Measurements from ENCODE around the gene RHEB. TPM values are rescaled to one million over a fixed set of nuclear protein-coding genes. Genes with fewer than 3 reads are reported as not detected.
"Not testable (repeated sequence)": the region's sequence is repeated elsewhere in the genome, so short reads cannot be mapped to it uniquely, and the experiment has no call there.

RHEB gene
- total RNA-seq, 1 experiment from 2014 or later, result 156 TPM

DNA sequence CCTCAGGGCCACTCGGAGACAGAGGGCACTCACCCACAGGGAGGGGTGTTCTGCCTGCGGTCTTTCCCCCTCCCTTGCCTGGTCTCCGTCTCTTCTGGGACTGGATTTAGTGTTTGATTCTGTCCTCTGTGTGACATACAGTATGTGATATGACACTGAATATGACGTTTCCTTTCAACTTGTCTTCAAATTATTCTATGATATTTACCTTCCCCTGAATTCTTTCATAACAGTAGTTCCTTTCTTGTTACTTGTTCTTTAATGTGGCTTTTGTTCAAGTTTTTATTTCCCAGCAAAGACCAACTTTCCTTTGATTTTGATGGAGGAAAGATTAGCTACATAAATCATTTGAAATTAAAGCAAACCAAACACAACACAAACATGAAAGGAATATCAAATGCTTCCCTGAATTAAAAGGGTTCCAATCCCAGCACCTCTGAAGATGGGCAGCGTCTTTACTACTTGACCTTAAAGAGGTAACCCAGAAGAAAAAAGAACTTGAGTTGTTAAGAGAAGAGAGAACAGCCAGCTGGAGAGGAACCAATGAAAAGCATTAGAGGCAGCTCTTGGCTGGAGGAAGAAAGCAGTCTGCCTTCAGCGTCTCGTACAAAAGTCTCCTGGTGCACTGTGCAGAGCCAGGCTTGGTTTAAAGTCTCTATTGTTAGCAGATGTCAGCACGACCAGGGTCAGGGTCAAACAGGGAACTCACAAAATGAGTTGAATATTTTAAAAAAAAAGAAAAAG lies 18.3 kb upstream of the RHEB start:
- Histone ChIP-seq H3K9me3 (no peaks in the 10 kb centered on the region), H3K4me3 (ENCODE audit: low read depth, low read length) (no peak overlapping the region), H3K27me3 (replicated peaks; ENCODE audit: control insufficient read depth, insufficient read depth, low read length) (no peaks in the 10 kb centered on the region), H3K36me3 (ENCODE audit: control insufficient read depth, insufficient read depth, low read length) (no peaks in the 10 kb centered on the region), H3K4me1 (no peaks in the 10 kb centered on the region)
- Mint-ChIP-seq H3K27me3 (ENCODE audit: insufficient read depth, unreplicated experiment) (no peaks in the 10 kb centered on the region), H3K9me3 (ENCODE audit: unreplicated experiment) (peaks cover 20% of the 10 kb centered on the region), H3K4me3 (ENCODE audit: unreplicated experiment) (no peak overlapping the region), H3K36me3 (ENCODE audit: insufficient read depth, unreplicated experiment) (peaks cover 5% of the 10 kb centered on the region), H3K27ac (ENCODE audit: unreplicated experiment) (no peak overlapping the region), H3K4me1 (ENCODE audit: low read depth, unreplicated experiment) (no peaks in the 10 kb centered on the region)
- ChIA-PET POLR2A (no interaction called here), CTCF (interaction anchor here (0.5 kb wide), 1 partner anchor 439 kb away, joined by 6 read pairs; no protein-coding TSS in a partner anchor)
- TF ChIP-seq, protein P1, sequence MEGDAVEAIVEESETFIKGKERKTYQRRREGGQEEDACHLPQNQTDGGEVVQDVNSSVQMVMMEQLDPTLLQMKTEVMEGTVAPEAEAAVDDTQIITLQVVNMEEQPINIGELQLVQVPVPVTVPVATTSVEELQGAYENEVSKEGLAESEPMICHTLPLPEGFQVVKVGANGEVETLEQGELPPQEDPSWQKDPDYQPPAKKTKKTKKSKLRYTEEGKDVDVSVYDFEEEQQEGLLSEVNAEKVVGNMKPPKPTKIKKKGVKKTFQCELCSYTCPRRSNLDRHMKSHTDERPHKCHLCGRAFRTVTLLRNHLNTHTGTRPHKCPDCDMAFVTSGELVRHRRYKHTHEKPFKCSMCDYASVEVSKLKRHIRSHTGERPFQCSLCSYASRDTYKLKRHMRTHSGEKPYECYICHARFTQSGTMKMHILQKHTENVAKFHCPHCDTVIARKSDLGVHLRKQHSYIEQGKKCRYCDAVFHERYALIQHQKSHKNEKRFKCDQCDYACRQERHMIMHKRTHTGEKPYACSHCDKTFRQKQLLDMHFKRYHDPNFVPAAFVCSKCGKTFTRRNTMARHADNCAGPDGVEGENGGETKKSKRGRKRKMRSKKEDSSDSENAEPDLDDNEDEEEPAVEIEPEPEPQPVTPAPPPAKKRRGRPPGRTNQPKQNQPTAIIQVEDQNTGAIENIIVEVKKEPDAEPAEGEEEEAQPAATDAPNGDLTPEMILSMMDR (IDR thresholded peaks at IDR 0.05; ENCODE audit: insufficient read depth in 1 of 2, low read depth in 1 of 2, low read length in 1 of 2, severe bottlenecking in 1 of 2, unreplicated experiment in 1 of 2), result no peak
- no peak for DNase-seq
- BruUV-seq (replicated peaks), result no TSS peak
- intact Hi-C loops (cut with micrococcal nuclease; ENCODE audit: unreplicated experiment), result loop anchor here (2.0 kb wide), 1 partner anchor 17 kb away; no protein-coding TSS in a partner anchor

DNA sequence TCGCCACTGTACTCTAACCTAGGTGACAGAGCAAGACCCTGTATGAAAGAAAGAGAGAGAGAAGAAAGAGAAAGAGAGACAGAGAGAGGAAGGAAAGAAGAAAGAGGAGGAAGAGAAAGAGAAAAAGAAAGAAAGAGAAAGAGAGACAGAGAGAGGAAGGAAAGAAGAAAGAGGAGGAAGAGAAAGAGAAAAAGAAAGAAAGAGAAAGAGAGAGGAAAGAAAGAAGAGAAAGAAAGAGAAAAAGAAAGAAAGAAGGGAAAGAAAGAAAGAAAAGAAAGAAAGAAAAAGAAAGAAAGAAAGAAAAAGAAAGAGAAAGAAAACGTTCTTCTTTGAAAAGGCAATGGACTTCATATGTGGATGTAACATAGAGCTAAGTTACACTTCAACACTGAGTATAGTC lies 16.5 kb upstream of the RHEB start:
- intact Hi-C loops (cut with micrococcal nuclease; ENCODE audit: unreplicated experiment); H3K4me3 ChIP-seq (ENCODE audit: low read depth, low read length); H3K36me3 ChIP-seq (ENCODE audit: control insufficient read depth, insufficient read depth, low read length); H3K4me3 Mint-ChIP-seq (ENCODE audit: unreplicated experiment); H3K27me3 Mint-ChIP-seq (ENCODE audit: insufficient read depth, unreplicated experiment); CTCF ChIA-PET; H3K4me1 Mint-ChIP-seq (ENCODE audit: low read depth, unreplicated experiment); H3K27me3 ChIP-seq (replicated peaks; ENCODE audit: control insufficient read depth, insufficient read depth, low read length); H3K4me1 ChIP-seq; H3K9me3 ChIP-seq; POLR2A ChIA-PET; DNase-seq; BruUV-seq (replicated peaks); H3K27ac Mint-ChIP-seq (ENCODE audit: unreplicated experiment): not testable (repeated sequence)
- Mint-ChIP-seq H3K9me3 (ENCODE audit: unreplicated experiment) (peaks cover 30% of the 10 kb centered on the region), H3K36me3 (ENCODE audit: insufficient read depth, unreplicated experiment) (peaks cover 10% of the 10 kb centered on the region)

DNA sequence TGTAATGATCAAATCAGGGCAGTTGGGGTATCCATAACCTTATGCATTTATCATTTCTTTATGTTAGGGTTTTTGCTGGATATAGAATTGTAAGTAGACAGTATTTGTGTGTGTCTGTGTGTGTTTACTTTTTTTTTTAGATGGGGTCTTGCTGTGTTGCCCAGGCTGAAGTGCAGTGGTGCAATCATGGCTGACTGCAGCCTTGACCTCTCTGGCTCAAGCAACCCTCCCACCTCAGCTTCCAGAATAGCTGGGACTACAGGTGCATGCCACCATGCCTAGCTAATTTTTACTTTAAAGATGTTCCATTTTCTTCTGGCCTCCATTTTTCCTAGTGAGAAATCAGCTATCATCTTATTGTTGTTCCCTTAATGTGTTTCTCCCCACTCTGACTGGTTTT lies 10.1 kb upstream of the RHEB start:
- H3K27me3 ChIP-seq (replicated peaks; ENCODE audit: control insufficient read depth, insufficient read depth, low read length), result no peaks in the 10 kb centered on the region
- no TSS peak for BruUV-seq (replicated peaks)
- CTCF ChIA-PET, result no interaction called here

More for the DNA sequence above, 10.1 kb upstream of the RHEB start:
- Mint-ChIP-seq H3K36me3 (ENCODE audit: insufficient read depth, unreplicated experiment) (peaks cover 5% of the 10 kb centered on the region), H3K27ac (ENCODE audit: unreplicated experiment) (no peak overlapping the region), H3K4me3 (ENCODE audit: unreplicated experiment) (no peak overlapping the region), H3K27me3 (ENCODE audit: insufficient read depth, unreplicated experiment) (no peaks in the 10 kb centered on the region), H3K9me3 (ENCODE audit: unreplicated experiment) (peaks cover 32% of the 10 kb centered on the region), H3K4me1 (ENCODE audit: low read depth, unreplicated experiment) (no peaks in the 10 kb centered on the region)
- POLR2A ChIA-PET, result no interaction called here
- H3K36me3 ChIP-seq (ENCODE audit: control insufficient read depth, insufficient read depth, low read length), result no peaks in the 10 kb centered on the region
- intact Hi-C loops (cut with micrococcal nuclease; ENCODE audit: unreplicated experiment), result no loop called here
- H3K9me3 ChIP-seq, result peaks cover 11% of the 10 kb centered on the region; the same call in 1 of the 2 replicates
- H3K4me1 ChIP-seq, result no peaks in the 10 kb centered on the region
- TF ChIP-seq, protein P1 (IDR thresholded peaks at IDR 0.05; ENCODE audit: insufficient read depth in 1 of 2, low read depth in 1 of 2, low read length in 1 of 2, severe bottlenecking in 1 of 2, unreplicated experiment in 1 of 2), result no peak
- no peak overlapping the region for H3K4me3 ChIP-seq (ENCODE audit: low read depth, low read length)
- no peak for DNase-seq

Data from Caco-2 (cell line).